Hematopoietic multipotent progenitor cell treated with erythropoietin and hydrocortisone succinate and interleukin-3 and kit ligand, for 15 days (in vitro differentiated cells): Measurements from ENCODE around the gene RIC8B.
"Not testable (repeated sequence)": the region's sequence is repeated elsewhere in the genome, so short reads cannot be mapped to it uniquely, and the experiment has no call there.

Source experiments
- DNase-seq: peaks from one replicate; pipeline ENCODE4 v3.0.0-alpha.2; 2015; ENCODE audit warnings: low spot score

The RIC8B gene

GRCh38 chr12:106903241-106903945 is 128.9 kb downstream of the RIC8B start:
- peak; percentile 61 for DNase-seq

DNA sequence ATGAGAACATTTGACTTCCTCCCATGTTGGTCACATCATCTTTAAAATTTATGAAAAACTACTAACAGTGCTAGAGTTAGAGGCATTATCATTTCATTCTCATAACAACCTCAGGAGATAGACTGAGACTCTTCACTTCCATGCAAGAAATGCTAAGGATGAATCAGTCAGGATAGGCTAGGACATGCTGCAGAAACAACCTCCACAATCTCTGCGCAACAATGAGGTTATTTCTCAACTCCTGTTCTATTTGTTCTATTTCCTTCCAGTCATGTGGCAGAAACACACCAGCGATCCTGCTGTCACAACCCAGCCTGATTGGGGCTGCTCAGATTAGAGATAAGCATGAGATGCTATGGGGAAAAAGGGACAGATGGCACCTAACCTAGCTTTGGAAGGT is 132.2 kb downstream of the RIC8B start:
- no peak for DNase-seq

GRCh38 chr12:106907411-106907810 is 132.9 kb downstream of the RIC8B start:
- DNase-seq: no peak

- DNase-seq: no peak
Measured at GRCh38 chr12:106907846-106908245, 133.4 kb downstream of the RIC8B start.

GRCh38 chr12:106908561-106908960 is 134.1 kb downstream of the RIC8B start:
- DNase-seq: no peak

DNA sequence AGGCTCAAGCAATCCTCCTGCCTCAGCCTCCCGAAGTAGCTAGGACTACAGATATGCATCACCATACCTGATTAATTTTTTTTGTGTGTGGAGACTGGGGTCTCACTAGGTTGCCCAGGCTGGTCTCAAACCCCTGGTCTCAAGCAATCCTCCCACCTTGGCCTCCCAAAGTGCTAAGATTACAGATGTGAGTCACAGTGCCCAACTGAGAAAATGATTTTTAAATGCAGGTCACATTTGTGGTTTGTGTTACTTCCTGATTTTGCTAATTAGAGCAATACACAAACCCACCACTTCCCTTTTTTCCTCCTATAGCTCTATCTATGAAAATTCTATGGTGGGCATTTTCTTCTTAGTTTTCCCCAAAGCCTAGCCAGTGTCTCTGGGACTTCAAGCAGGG is 135.7 kb downstream of the RIC8B start:
- no peak for DNase-seq

DNA sequence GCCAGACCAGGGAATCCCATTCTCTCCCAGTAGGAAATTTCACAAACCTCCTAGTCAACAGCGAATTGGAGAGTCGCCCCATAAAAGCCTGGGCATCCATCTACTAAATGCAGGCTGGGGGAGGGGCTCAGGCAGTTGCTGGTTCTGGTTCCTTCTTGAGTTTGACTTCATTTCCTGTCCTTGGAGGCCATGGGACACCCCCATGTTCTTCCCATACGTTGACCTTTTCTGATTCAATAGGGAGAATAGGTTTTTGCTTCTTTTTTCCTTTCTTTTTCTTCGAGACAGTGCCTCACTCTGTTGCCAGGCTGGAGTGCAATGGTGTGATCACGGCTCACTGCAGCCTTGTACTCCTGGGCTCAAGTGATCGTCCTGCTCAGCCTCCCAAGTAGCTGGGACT is 137.1 kb downstream of the RIC8B start:
- DNase-seq: no peak

GRCh38 chr12:106913456-106913855 is 139.0 kb downstream of the RIC8B start:
- no peak for DNase-seq

- DNase-seq: no peak
Measured at GRCh38 chr12:106914796-106915634, 140.5 kb downstream of the RIC8B start.

- DNase-seq: no peak
Measured at GRCh38 chr12:106915635-106916026, 141.1 kb downstream of the RIC8B start.

- DNase-seq: no peak
Measured at GRCh38 chr12:106917503-106917902, 143.0 kb downstream of the RIC8B start.

DNA sequence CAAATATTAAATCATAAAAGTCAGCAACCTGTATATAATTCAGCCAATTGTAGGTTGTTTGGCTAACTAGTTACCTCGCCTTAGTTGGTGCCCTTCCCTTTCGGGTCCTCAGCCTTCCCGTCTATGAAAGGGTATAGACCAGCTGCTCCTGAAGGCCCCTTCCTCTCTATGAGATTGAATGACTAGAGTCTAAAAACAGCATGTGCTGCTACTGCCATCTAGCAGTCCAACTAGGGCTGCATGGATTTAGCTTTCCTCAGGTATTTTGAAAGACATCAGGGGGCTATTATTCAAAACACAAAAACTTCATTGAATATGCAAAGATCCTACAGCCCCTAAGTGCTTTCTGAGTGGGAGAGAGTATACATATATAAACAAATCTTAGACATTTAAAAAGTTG is 144.3 kb downstream of the RIC8B start:
- DNase-seq: no peak

- DNase-seq: peak; percentile 52
Measured at GRCh38 chr12:106919910-106920544, 145.5 kb downstream of the RIC8B start.

- not testable (repeated sequence) for DNase-seq
Measured at GRCh38 chr12:106921976-106922375, 147.5 kb downstream of the RIC8B start.

GRCh38 chr12:106923594-106923993 is 149.1 kb downstream of the RIC8B start:
- not testable (repeated sequence) for DNase-seq

GRCh38 chr12:106924268-106924861 is 149.9 kb downstream of the RIC8B start:
- DNase-seq: no peak

DNA sequence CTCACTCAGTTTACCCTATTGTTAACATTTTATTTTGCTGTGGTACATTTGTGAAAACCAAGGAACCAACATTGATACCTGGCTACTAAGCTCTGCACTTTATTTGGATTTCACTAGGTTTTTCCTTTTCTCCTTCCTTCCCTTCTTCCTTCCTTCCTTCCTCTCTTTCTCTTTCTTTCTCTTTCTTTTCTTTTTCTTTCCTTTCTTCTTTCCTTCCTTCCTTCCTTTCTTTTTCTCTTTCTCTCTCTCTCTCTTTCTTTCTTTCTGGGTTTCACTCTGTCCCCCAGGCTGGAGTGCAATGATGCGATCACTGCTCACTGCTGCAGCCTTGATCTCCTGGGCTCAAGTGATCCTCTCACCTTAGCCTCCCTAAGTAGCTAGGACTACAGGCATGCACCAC is 152.2 kb downstream of the RIC8B start:
- DNase-seq: no peak

DNA sequence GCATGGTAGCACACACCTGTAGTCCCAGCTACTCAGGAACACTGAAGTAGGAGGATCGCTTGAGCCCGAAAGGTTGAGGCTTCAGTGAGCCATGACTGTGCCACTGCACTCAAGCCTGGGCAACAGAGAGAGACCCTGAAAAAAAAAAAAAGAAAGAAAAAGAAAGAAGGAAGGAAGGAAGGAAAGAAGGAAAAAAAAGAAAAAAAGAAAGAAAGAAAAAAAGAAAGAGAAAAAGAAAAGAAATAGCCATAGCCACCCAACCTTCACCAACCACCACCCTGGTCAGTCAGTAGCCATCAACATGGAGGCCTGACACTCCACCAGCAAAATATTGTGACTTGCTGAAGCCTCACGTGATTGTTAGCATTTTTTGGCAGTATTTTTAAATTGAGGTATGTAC is 159.8 kb downstream of the RIC8B start:
- no peak for DNase-seq
